Kidney (tissue), 22 donors: ENCODE measurements around the gene GMPR. TPM values are rescaled to one million over a fixed set of nuclear protein-coding genes. Genes with fewer than 3 reads are reported as not detected.

ENCODE experiments used
- DNase-seq, 5 donors: peaks; one replicate each; pipeline ENCODE4 v3.0.0-alpha.2; 2013 to 2020
- FAIRE-seq: peaks from 2 replicates; lab custom pipeline; 2012; peaks lifted over from hg19 to GRCh38; lab: Jason Lieb, UNC
- H3K27ac ChIP-seq, 2 donors: one replicate each; pipeline ENCODE4 v1.7.0; 2013; ENCODE audit warnings: low read depth in 2 of 2, low read length in 2 of 2, inconsistent platforms in 1 of 2
- H3K27me3 ChIP-seq: one replicate; pipeline ENCODE4 v1.7.1; 2013; ENCODE audit warnings: low read length, inconsistent platforms; ENCODE audit not compliant: control insufficient read depth, insufficient read depth
- H3K36me3 ChIP-seq, 3 donors: one replicate each; pipeline versions ENCODE4 v1.7.0 to v1.7.1; 2013; ENCODE audit warnings: low read length in 3 of 3, control low read depth in 1 of 3, inconsistent platforms in 1 of 3; ENCODE audit not compliant: insufficient read depth in 3 of 3, control insufficient read depth in 2 of 3
- H3K4me1 ChIP-seq, 3 donors: one replicate each; pipeline versions ENCODE4 v1.7.0 to v1.7.1; 2013; ENCODE audit warnings: low read length in 3 of 3, inconsistent platforms in 1 of 3, low read depth in 1 of 3; ENCODE audit not compliant: control insufficient read depth in 2 of 3, insufficient read depth in 2 of 3
- H3K4me3 ChIP-seq, 3 donors: one replicate each; pipeline versions ENCODE4 v1.7.0 to v1.8.1; 2013; ENCODE audit warnings: low read length in 3 of 3, control low read depth in 1 of 3, inconsistent platforms in 1 of 3
- H3K9ac ChIP-seq, 3 donors: one replicate each; pipeline versions ENCODE4 v1.7.0 to v1.7.1; 2013; ENCODE audit warnings: low read length in 3 of 3, control low read depth in 1 of 3, inconsistent platforms in 1 of 3
- H3K9me3 ChIP-seq, 3 donors: one replicate each; pipeline versions ENCODE4 v1.7.0 to v1.7.1; 2013; ENCODE audit warnings: low read length in 3 of 3, control low read depth in 1 of 3, inconsistent platforms in 1 of 3; ENCODE audit not compliant: control insufficient read depth in 2 of 3, insufficient read depth in 1 of 3
- CTCF ChIP-seq: IDR thresholded peaks from 3 replicates; pipeline ENCODE4 v1.5.1; 2012; ENCODE audit warnings: mild to moderate bottlenecking, moderate library complexity, borderline replicate concordance; ENCODE audit not compliant: insufficient read depth; ENCODE audit errors: extremely low read depth
- intact Hi-C: fragments of 100-400 bp; cut with DNase I; formaldehyde crosslinking; loops from one replicate; pipeline ENCODE4 v1.11.1; 2022
- long read RNA-seq, 10 donors: library from polyadenylated mRNA in 1 of 10; unstranded in 1 of 10; transcript quantifications; one replicate each; pipeline ENCODE4 v2.0.0 and lab custom pipeline, GENCODE V29; 2021 to 2026
- polyA plus RNA-seq: library from polyadenylated mRNA; stranded (reverse); fragments of 350-450 nt; fragmentation: Illumina TruSeq; extraction: RNeasy Lipid Tissue Mini Kit (QIAGEN cat#74804); gene quantifications from one replicate; pipeline ENCODE4 v1.2.3, GENCODE V29; 2014; ENCODE audit warnings: low read depth, low replicate concordance; ENCODE audit not compliant: insufficient read depth
- total RNA-seq: library from RNA; stranded (reverse); fragmentation: NEBNext Ultra II Directional; extraction: Animal tissue kit (Norgen Biotek cat#: 25700); gene quantifications from one replicate; pipeline ENCODE4 v1.2.1, GENCODE V29; 2021
- donor health status: control.
- donor health status: control.
- donor health status: control.
- donor health status: control.
- donor health status: control.
- donor health status: DM: yes; HTN: yes; CAD: no.
- donor health status: Normal renal cell carcinoma (clear cell type).

GMPR gene
- total RNA-seq, result 51.4 TPM
- 54.5 TPM for polyA plus RNA-seq
- long read RNA-seq, donor 1, partial matches to known transcripts, result 0 of 4 reads
- long read RNA-seq, donor 1, other reads (novel, unspliced or antisense), result 0 of 4 reads
- long read RNA-seq, donor 2, partial matches to known transcripts, result 0 of 5 reads
- long read RNA-seq, donor 2, other reads (novel, unspliced or antisense), result 0 of 5 reads
- long read RNA-seq, donor 3, transcript GMPR-202 (2 exons, 793 nt), result major isoform, 5 of 9 reads
- long read RNA-seq, donor 3, partial matches to known transcripts, result 0 of 9 reads
- long read RNA-seq, donor 3, other reads (novel, unspliced or antisense), result 0 of 9 reads
- long read RNA-seq, donor 4, partial matches to known transcripts, result 0 of 5 reads
- long read RNA-seq, donor 4, other reads (novel, unspliced or antisense), result 0 of 5 reads
- long read RNA-seq, donor 5, partial matches to known transcripts, result 0 of 1 reads
- long read RNA-seq, donor 5, other reads (novel, unspliced or antisense), result 0 of 1 reads
- long read RNA-seq, donor 6, partial matches to known transcripts, result 0 of 4 reads
- long read RNA-seq, donor 6, other reads (novel, unspliced or antisense), result 0 of 4 reads
- long read RNA-seq, donor 7, transcript GMPR-201 (9 exons, 1,515 nt), result major isoform, 45 of 59 reads
- long read RNA-seq, donor 7, partial matches to known transcripts, result 3 of 59 reads
- long read RNA-seq, donor 7, other reads (novel, unspliced or antisense), result 11 of 59 reads
- long read RNA-seq, donor 8, partial matches to known transcripts, result 0 of 8 reads
- long read RNA-seq, donor 8, other reads (novel, unspliced or antisense), result 0 of 8 reads
- long read RNA-seq, donor 9, partial matches to known transcripts, result 0 of 2 reads
- long read RNA-seq, donor 9, other reads (novel, unspliced or antisense), result 0 of 2 reads
- long read RNA-seq, donor 10, transcript GMPR-202 (2 exons, 793 nt), result major isoform, 6 of 7 reads
- long read RNA-seq, donor 10, partial matches to known transcripts, result 0 of 7 reads
- long read RNA-seq, donor 10, other reads (novel, unspliced or antisense), result 0 of 7 reads

GRCh38 chr6:16238057-16238962, at the start of gene GMPR:
GMPR (plus strand) TSS chr6:16238587; CDS start chr6:16238694, 107 bp downstream.
- Histone ChIP-seq H3K4me1 (peaks cover 3 to 17% (median 11%) of the 10 kb centered on the region in 3 donors), H3K27ac (peak within 1 kb of the TSS; percentile 61 to 73), H3K9me3 (no peaks in the 10 kb centered on the region), H3K36me3 (no peaks in the 10 kb centered on the region), H3K27me3 (no peaks in the 10 kb centered on the region), H3K9ac (peak within 1 kb of the TSS; percentile 43 to 80 (median 76)), H3K4me3 (peak within 1 kb of the TSS; percentile 73 to 95 (median 80))
- peak; percentile 17 for TF ChIP-seq CTCF
- DNase-seq, result peak; percentile 80 to 94 (median 88)
- intact Hi-C loops, result no loop called here
- FAIRE-seq, result no peak

- Histone ChIP-seq H3K4me3 (no peak overlapping the region), H3K27ac (no peak overlapping the region), H3K27me3 (no peaks in the 10 kb centered on the region), H3K4me1 (peaks cover 0 to 14% (median 4%) of the 10 kb centered on the region in 3 donors), H3K36me3 (no peaks in the 10 kb centered on the region), H3K9me3 (no peaks in the 10 kb centered on the region), H3K9ac (no peak overlapping the region)
- DNase-seq, result no peak
- TF ChIP-seq CTCF, result no peak
- intact Hi-C loops, result no loop called here
- no peak for FAIRE-seq
Observed at GRCh38 chr6:16190214-16190613, 48.2 kb upstream of the GMPR start.

DNA sequence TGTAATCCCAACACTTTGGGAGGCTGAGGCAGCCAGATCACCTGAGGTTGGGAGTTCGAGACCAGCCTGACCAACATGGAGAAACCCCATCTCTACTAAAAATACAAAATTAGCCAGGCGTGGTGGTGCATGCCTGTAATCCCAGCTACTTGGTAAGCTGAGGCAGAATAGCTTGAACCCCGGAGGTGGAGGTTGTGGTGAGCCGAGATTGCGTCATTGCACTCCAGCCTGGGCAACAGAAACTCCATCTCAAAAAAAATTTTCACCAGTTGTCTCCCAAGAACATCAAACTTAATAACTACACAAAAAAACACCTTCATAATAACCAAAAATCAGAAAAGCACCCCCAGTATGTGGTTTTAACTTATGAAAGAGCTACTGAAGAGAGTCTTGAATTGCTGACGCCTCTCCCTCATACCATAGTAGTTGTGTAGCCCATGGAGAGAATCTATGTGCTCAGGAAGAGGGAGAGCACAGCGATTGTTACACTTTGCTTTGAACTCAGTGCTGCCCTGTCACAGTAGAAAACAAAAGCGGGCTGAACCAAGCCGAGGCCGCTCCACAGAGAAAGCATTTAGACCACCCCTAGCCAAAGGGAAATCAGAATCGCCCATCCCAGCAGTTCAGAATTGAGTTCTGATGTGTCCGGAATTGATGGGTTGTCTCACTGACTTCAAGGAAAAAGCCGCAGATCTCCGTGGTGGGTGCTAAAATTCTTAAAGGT, 42.0 kb upstream of the GMPR start:
- no peak for FAIRE-seq
- no peak overlapping the region for H3K9ac ChIP-seq

More for the DNA sequence above, 42.0 kb upstream of the GMPR start:
- H3K9me3 ChIP-seq, result no peaks in the 10 kb centered on the region
- H3K4me1 ChIP-seq, result peaks cover 3 to 6% (median 5%) of the 10 kb centered on the region in 3 donors
- intact Hi-C loops, result no loop called here
- H3K4me3 ChIP-seq, result no peak overlapping the region
- no peak for TF ChIP-seq CTCF
- no peaks in the 10 kb centered on the region for H3K27me3 ChIP-seq
- no peak overlapping the region for H3K27ac ChIP-seq
- H3K36me3 ChIP-seq, result no peaks in the 10 kb centered on the region
- no peak for DNase-seq
